A673 (cell line): ENCODE measurements around the gene FOXP2. TPM values are rescaled to one million over a fixed set of nuclear protein-coding genes. Genes with fewer than 3 reads are reported as not detected.

Experiments used
- Bru-seq: library from RNA; stranded (reverse); fragments of 400-500 nt; gene quantifications from one replicate; lab custom pipeline; 2021; lab: Mats Ljungman, UMichigan
- BruChase-seq, 2 experiments: library from RNA; stranded (reverse); fragments of 400-500 nt; gene quantifications; one replicate each; lab custom pipeline; 2021; lab: Mats Ljungman, UMichigan
- BruUV-seq: library from RNA; stranded (reverse); fragments of 400-500 nt; replicated peaks from 2 replicates; lab custom pipeline; 2021; lab: Mats Ljungman, UMichigan
- CTCF ChIA-PET: fragments of 300-600 bp; sonication (Branson Sonifier 250); formaldehyde crosslinking; loops from one replicate; lab custom pipeline; 2022; ENCODE audit warnings: antibody characterized with exemption; lab: Charles Lee
- POLR2A ChIA-PET: fragments of 300-600 bp; sonication (Branson Sonifier 250); formaldehyde crosslinking; loops from one replicate; lab custom pipeline; 2022; ENCODE audit warnings: antibody characterized with exemption; ENCODE audit not compliant: low non-redundant PET; lab: Charles Lee
- DNase-seq: peaks from one replicate; pipeline ENCODE4 v3.0.0-alpha.2; 2015; ENCODE audit warnings: low spot score
- H3K27ac ChIP-seq: fragments of 200-600 bp; sonication (generic); 2 replicates; pipeline ENCODE4 v1.5.1; 2016; ENCODE audit warnings: mixed run types, low read depth, mild to moderate bottlenecking, mixed read lengths, antibody characterized with exemption, low read length; ENCODE audit not compliant: poor library complexity, severe bottlenecking
- H3K27me3 ChIP-seq: fragments of 200-600 bp; sonication (generic); replicated peaks from 2 replicates; pipeline ENCODE4 v1.6.1; 2017; ENCODE audit warnings: mixed run types, low read depth, mild to moderate bottlenecking, mixed read lengths, antibody characterized with exemption, low read length; ENCODE audit not compliant: insufficient read depth, poor library complexity
- H3K36me3 ChIP-seq: fragments of 200-600 bp; sonication (generic); 2 replicates; pipeline ENCODE4 v1.6.1; 2016; ENCODE audit warnings: mixed run types, mild to moderate bottlenecking, mixed read lengths, antibody characterized with exemption, low read length; ENCODE audit not compliant: insufficient read depth, poor library complexity, severe bottlenecking
- H3K4me1 ChIP-seq: fragments of 200-600 bp; sonication (generic); 2 replicates; pipeline ENCODE4 v1.6.1; 2017; ENCODE audit warnings: mixed run types, mild to moderate bottlenecking, mixed read lengths, antibody characterized with exemption, low read length; ENCODE audit not compliant: insufficient read depth, poor library complexity, severe bottlenecking
- H3K4me3 ChIP-seq: fragments of 200-600 bp; sonication (generic); 2 replicates; pipeline ENCODE4 v1.5.1; 2016; ENCODE audit warnings: low read depth, mixed run types, mild to moderate bottlenecking, mixed read lengths, low read length; ENCODE audit not compliant: poor library complexity, severe bottlenecking
- H3K9me3 ChIP-seq: fragments of 200-600 bp; sonication (generic); 2 replicates; pipeline ENCODE4 v1.6.1; 2016; ENCODE audit warnings: mixed run types, low read depth, mild to moderate bottlenecking, mixed read lengths, antibody characterized with exemption, low read length; ENCODE audit not compliant: poor library complexity, severe bottlenecking
- EZH2 ChIP-seq: fragments of 200-600 bp; sonication (generic); IDR thresholded peaks from 2 replicates; pipeline ENCODE4 v1.6.1; 2017; ENCODE audit warnings: borderline replicate concordance, low read depth, mild to moderate bottlenecking, mixed read lengths, antibody characterized with exemption, low read length; ENCODE audit not compliant: poor library complexity, severe bottlenecking
- intact Hi-C: fragments of 100-400 bp; cut with micrococcal nuclease; formaldehyde crosslinking; loops from one replicate; pipeline ENCODE4 v1.10.0; 2022; ENCODE audit not compliant: unreplicated experiment
- long read RNA-seq: library from polyadenylated mRNA; stranded (forward); transcript quantifications from one replicate; pipeline ENCODE4 v2.0.0, GENCODE V29; 2022
- total RNA-seq: library from RNA; stranded (reverse); gene quantifications from 2 replicates; pipeline ENCODE4 v1.2.3, GENCODE V29; 2021
- TF ChIP-seq, protein P1 (sequence below): fragments of 300-800, 200-600 bp; sonication (generic); conservative IDR thresholded peaks from 2 replicates; pipeline ENCODE4 v1.5.1; 2017; ENCODE audit warnings: low read depth, mild to moderate bottlenecking, antibody characterized with exemption, low read length, moderate library complexity, mixed read lengths

The FOXP2 gene
- total RNA-seq (not detected in 2 replicates), Bru-seq, nascent RNA (percentile 6 among the genes with signal in this experiment), BruChase-seq, experiment 1, labeled RNA remaining after a 2-hour chase (percentile 7 among the genes with signal in this experiment), BruChase-seq, experiment 2, labeled RNA remaining after a 6-hour chase (percentile 5 among the genes with signal in this experiment)
- long read RNA-seq: 0 reads

GRCh38 chr7:114414156-114415063, at the start of gene FOXP2:
TSS of gene FOXP2 (plus strand) at chr7:114414815. CDS start at chr7:114426512, 11,697 bp downstream.
- Histone ChIP-seq H3K27me3 (peaks cover 82% of the 10 kb centered on the region), H3K9me3 (no peaks in the 10 kb centered on the region), H3K4me3 (no peak within 1 kb of the TSS), H3K4me1 (no peaks in the 10 kb centered on the region), H3K36me3 (no peaks in the 10 kb centered on the region), H3K27ac (no peak within 1 kb of the TSS)
- ChIA-PET CTCF (no interaction called here), POLR2A (no interaction called here)
- intact Hi-C loops: no loop called here
- BruUV-seq: no TSS peak
- no peak for DNase-seq
- TF ChIP-seq EZH2: peak; percentile 41
- TF ChIP-seq, protein P1, sequence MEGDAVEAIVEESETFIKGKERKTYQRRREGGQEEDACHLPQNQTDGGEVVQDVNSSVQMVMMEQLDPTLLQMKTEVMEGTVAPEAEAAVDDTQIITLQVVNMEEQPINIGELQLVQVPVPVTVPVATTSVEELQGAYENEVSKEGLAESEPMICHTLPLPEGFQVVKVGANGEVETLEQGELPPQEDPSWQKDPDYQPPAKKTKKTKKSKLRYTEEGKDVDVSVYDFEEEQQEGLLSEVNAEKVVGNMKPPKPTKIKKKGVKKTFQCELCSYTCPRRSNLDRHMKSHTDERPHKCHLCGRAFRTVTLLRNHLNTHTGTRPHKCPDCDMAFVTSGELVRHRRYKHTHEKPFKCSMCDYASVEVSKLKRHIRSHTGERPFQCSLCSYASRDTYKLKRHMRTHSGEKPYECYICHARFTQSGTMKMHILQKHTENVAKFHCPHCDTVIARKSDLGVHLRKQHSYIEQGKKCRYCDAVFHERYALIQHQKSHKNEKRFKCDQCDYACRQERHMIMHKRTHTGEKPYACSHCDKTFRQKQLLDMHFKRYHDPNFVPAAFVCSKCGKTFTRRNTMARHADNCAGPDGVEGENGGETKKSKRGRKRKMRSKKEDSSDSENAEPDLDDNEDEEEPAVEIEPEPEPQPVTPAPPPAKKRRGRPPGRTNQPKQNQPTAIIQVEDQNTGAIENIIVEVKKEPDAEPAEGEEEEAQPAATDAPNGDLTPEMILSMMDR: no peak

DNA sequence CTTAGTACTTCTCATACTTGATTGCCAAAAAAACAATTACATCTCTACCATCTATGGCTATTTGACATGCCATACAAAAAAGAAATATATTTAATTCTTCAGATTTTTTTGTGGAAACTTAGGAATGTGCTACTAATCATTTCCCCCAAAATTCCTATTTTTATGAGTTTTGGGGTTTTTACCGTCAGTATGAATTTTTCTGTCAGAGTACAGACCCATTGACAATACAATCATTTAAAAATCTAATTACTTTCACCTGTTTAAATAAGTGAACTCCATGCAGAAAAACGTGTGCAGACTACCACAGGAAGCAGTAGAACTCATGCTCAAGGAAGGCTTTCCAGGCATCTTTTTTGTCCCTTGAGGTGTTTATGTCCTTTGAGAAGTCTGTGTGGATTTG, 48.8 kb upstream of the FOXP2 start:
- CTCF ChIA-PET: no interaction called here
- TF ChIP-seq, protein P1: no peak
- TF ChIP-seq EZH2: no peak
- Histone ChIP-seq H3K27ac (no peak overlapping the region), H3K27me3 (peaks cover 20% of the 10 kb centered on the region), H3K9me3 (no peaks in the 10 kb centered on the region), H3K4me1 (no peaks in the 10 kb centered on the region), H3K36me3 (no peaks in the 10 kb centered on the region), H3K4me3 (no peak overlapping the region)
- DNase-seq: no peak
- no TSS peak for BruUV-seq
- POLR2A ChIA-PET: no interaction called here
- intact Hi-C loops: no loop called here

GRCh38 chr7:114368492-114368891, 46.1 kb upstream of the FOXP2 start:
- BruUV-seq: no TSS peak
- no peaks in the 10 kb centered on the region for H3K9me3 ChIP-seq
- H3K36me3 ChIP-seq: no peaks in the 10 kb centered on the region
- H3K4me1 ChIP-seq: no peaks in the 10 kb centered on the region
- CTCF ChIA-PET: no interaction called here
- H3K27ac ChIP-seq: no peak overlapping the region
- intact Hi-C loops: no loop called here
- no peak for DNase-seq
- POLR2A ChIA-PET: no interaction called here
- H3K4me3 ChIP-seq: no peak overlapping the region
- H3K27me3 ChIP-seq: peaks cover 27% of the 10 kb centered on the region
- TF ChIP-seq, protein P1: no peak
- no peak for TF ChIP-seq EZH2
